IMR-90 (cell line): ENCODE results near the gene SLC28A3. TPM values are rescaled to one million over a fixed set of nuclear protein-coding genes. Genes with fewer than 3 reads are reported as not detected.

Experiments used
- ATAC-seq: fragments of 200-7000 bp; cut with Tn5 transposase; 2 replicates; pipeline ENCODE4 v1.9.1; 2020; ENCODE audit warnings: low read depth, mild to moderate bottlenecking, moderate library complexity
- BruUV-seq: library from RNA; stranded (reverse); fragments of 400-500 nt; replicated peaks from 2 replicates; lab custom pipeline; 2021; lab: Mats Ljungman, UMichigan
- CTCF ChIA-PET: fragments of 300-600 bp; formaldehyde crosslinking; extraction: SDS; loops from one replicate; lab custom pipeline; 2021; ENCODE audit warnings: antibody characterized with exemption; lab: Yijun Ruan, JAX
- POLR2A ChIA-PET: fragments of 300-600 bp; sonication (Branson Sonifier 250); formaldehyde crosslinking; loops from one replicate; lab custom pipeline; 2022; ENCODE audit warnings: antibody characterized with exemption; ENCODE audit not compliant: unreplicated experiment; lab: Charles Lee
- DNase-seq: peaks from one replicate; pipeline ENCODE4 v3.0.0; 2013
- H2AFZ ChIP-seq: replicated peaks from 2 replicates; pipeline ENCODE3; 2013; ENCODE audit warnings: low read length, mild to moderate bottlenecking; ENCODE audit not compliant: poor library complexity
- H2AK5ac ChIP-seq: 2 replicates; pipeline ENCODE4 v1.6.1; 2013; ENCODE audit warnings: low read depth, low read length, inconsistent platforms
- H2AK9ac ChIP-seq: replicated peaks from 2 replicates; pipeline ENCODE3; 2013; ENCODE audit warnings: mild to moderate bottlenecking, low read depth, low read length, moderate library complexity; ENCODE audit not compliant: poor library complexity
- H2BK120ac ChIP-seq: 2 replicates; pipeline ENCODE4 v1.6.1; 2013; ENCODE audit warnings: low read depth, low read length, inconsistent platforms
- H2BK15ac ChIP-seq: 3 replicates; pipeline ENCODE4 v1.6.1; 2013; ENCODE audit warnings: low read depth, low read length, inconsistent platforms
- H2BK20ac ChIP-seq: 2 replicates; pipeline ENCODE4 v1.6.1; 2013; ENCODE audit warnings: low read depth, mild to moderate bottlenecking, inconsistent platforms, low read length, moderate library complexity
- H2BK5ac ChIP-seq: 2 replicates; pipeline ENCODE4 v1.6.1; 2013; ENCODE audit warnings: mild to moderate bottlenecking, low read depth, low read length, inconsistent platforms; ENCODE audit not compliant: poor library complexity, severe bottlenecking
- H3K14ac ChIP-seq: replicated peaks from 2 replicates; pipeline ENCODE4 v1.6.1; 2013; ENCODE audit warnings: low read depth, low read length, inconsistent platforms
- H3K18ac ChIP-seq: 2 replicates; pipeline ENCODE4 v1.6.1; 2013; ENCODE audit warnings: low read depth, low read length, control low read depth
- H3K23ac ChIP-seq: 2 replicates; pipeline ENCODE4 v1.6.1; 2013; ENCODE audit warnings: low read depth, low read length, inconsistent platforms
- H3K27ac ChIP-seq: 2 replicates; pipeline ENCODE4 v1.5.1; 2013; ENCODE audit warnings: mild to moderate bottlenecking, control low read depth, low read length; ENCODE audit not compliant: insufficient read depth
- H3K27me3 ChIP-seq: 2 replicates; pipeline ENCODE4 v1.6.1; 2013; ENCODE audit warnings: low read length; ENCODE audit not compliant: control insufficient read depth, insufficient read depth
- H3K36me3 ChIP-seq: 2 replicates; pipeline ENCODE4 v1.6.1; 2013; ENCODE audit warnings: low read length, mixed read lengths; ENCODE audit not compliant: control insufficient read depth, insufficient read depth
- H3K4ac ChIP-seq: 2 replicates; pipeline ENCODE4 v1.6.1; 2013; ENCODE audit warnings: low read depth, low read length, inconsistent platforms
- H3K4me1 ChIP-seq: 2 replicates; pipeline ENCODE4 v1.6.1; 2013; ENCODE audit warnings: low read length, mixed read lengths; ENCODE audit not compliant: control insufficient read depth, insufficient read depth
- H3K4me2 ChIP-seq: 2 replicates; pipeline ENCODE4 v1.6.1; 2013; ENCODE audit warnings: low read depth, mild to moderate bottlenecking, control low read depth, low read length, moderate library complexity
- H3K4me3 ChIP-seq: 2 replicates; pipeline ENCODE4 v1.5.1; 2013; ENCODE audit warnings: low read depth, mild to moderate bottlenecking, control low read depth, low read length, moderate library complexity; ENCODE audit not compliant: insufficient read depth
- H3K56ac ChIP-seq: 2 replicates; pipeline ENCODE4 v1.6.1; 2013; ENCODE audit warnings: low read length, inconsistent platforms; ENCODE audit not compliant: insufficient read depth; ENCODE audit errors: extremely low read depth
- H3K79me1 ChIP-seq, 2 experiments: 2 replicates each; pipeline ENCODE4 v1.6.1; 2013; ENCODE audit warnings: low read length in 2 of 2, inconsistent platforms in 1 of 2, low read depth in 1 of 2
- H3K9ac ChIP-seq: 2 replicates; pipeline ENCODE4 v1.6.1; 2013; ENCODE audit warnings: low read depth, low read length, control low read depth
- H3K9me1 ChIP-seq: 2 replicates; pipeline ENCODE4 v1.6.1; 2013; ENCODE audit warnings: low read length, inconsistent platforms; ENCODE audit not compliant: insufficient read depth
- H3K9me3 ChIP-seq: 2 replicates; pipeline ENCODE4 v1.6.1; 2013; ENCODE audit warnings: low read length; ENCODE audit not compliant: control insufficient read depth, insufficient read depth
- H4K20me1 ChIP-seq: 2 replicates; pipeline ENCODE4 v1.6.1; 2013; ENCODE audit warnings: low read length, inconsistent platforms; ENCODE audit not compliant: insufficient read depth
- H4K5ac ChIP-seq: 2 replicates; pipeline ENCODE4 v1.6.1; 2013; ENCODE audit warnings: mild to moderate bottlenecking, low read depth, low read length, control low read depth
- H4K8ac ChIP-seq, 2 experiments: 2 replicates each; pipeline ENCODE4 v1.6.1; 2013; ENCODE audit warnings: low read depth in 2 of 2, low read length in 2 of 2, control low read depth in 1 of 2, inconsistent platforms in 1 of 2
- H4K91ac ChIP-seq: 2 replicates; pipeline ENCODE4 v1.6.1; 2013; ENCODE audit warnings: low read depth, low read length, inconsistent platforms; ENCODE audit not compliant: insufficient read depth
- ELK1 ChIP-seq: fragments of 150-350 bp; IDR thresholded peaks from 2 replicates; pipeline ENCODE4 v1.6.1; 2016; ENCODE audit warnings: low read depth, mild to moderate bottlenecking, low read length, moderate library complexity, borderline replicate concordance
- FOS ChIP-seq: fragments of 150-350 bp; IDR thresholded peaks from 2 replicates; pipeline ENCODE4 v1.6.1; 2016; ENCODE audit warnings: low read depth, low read length
- MAFK ChIP-seq: IDR thresholded peaks from 2 replicates; pipeline ENCODE4 v1.6.1; 2012; ENCODE audit warnings: low read depth, low read length, improper control_type of control experiment
- RFX5 ChIP-seq: IDR thresholded peaks from 2 replicates; pipeline ENCODE4 v1.8.0; 2012; ENCODE audit warnings: low read depth, mild to moderate bottlenecking, low read length, moderate library complexity
- WGBS, 2 experiments: methylation state at CpG; one replicate each; pipeline versions ENCODE4 v1.1.5 to v1.1.7; 2013; ENCODE audit warnings: missing lambda C conversion rate in 2 of 2; ENCODE audit not compliant: insufficient read length in 1 of 2; ENCODE audit errors: extremely low coverage in 2 of 2; 5-methylcytosine and 5-hydroxymethylcytosine counted together
- dilution Hi-C: fragments of 300-500 bp; cut with HindIII; formaldehyde crosslinking; loops from one replicate; pipeline ENCODE4 v1.14.3; 2018; ENCODE audit warnings: low sequenced_read_pairs; ENCODE audit not compliant: unreplicated experiment
- in situ Hi-C: fragments of 300-500 bp; cut with MboI; formaldehyde crosslinking; loops from 3 replicates; pipeline ENCODE4 v1.14.3; 2019; ENCODE audit warnings: low sequenced_read_pairs, inconsistent platforms, mixed read lengths
- intact Hi-C: fragments of 100-400 bp; cut with micrococcal nuclease; formaldehyde crosslinking; loops from 2 replicates; pipeline ENCODE4 v1.10.0; 2022
- polyA plus RNA-seq, 3 experiments: library from polyadenylated mRNA; depleted of rRNA; stranded (reverse); fragments of >200 nt; gene quantifications; 2 replicates each; pipeline ENCODE4 v1.2.3, GENCODE V29; 2012; ENCODE audit warnings: low replicate concordance in 1 of 3
- total RNA-seq: library from RNA; depleted of rRNA; stranded (reverse); fragments of >200 nt; gene quantifications from 2 replicates; pipeline ENCODE4 v1.2.3, GENCODE V29; 2012

SLC28A3 gene
- total and polyA plus RNA-seq, 2 of the 4 experiments (the other 2 are of a cell fraction): 1.1 to 2.2 TPM

- DNase-seq (no peak), ATAC-seq (no peak)
- Histone ChIP-seq H3K18ac (no peak overlapping the region), H2BK15ac (no peak overlapping the region), H3K14ac (no peak overlapping the region), H4K8ac (no peak overlapping the region), H3K36me3 (no peaks in the 10 kb centered on the region), H3K9me3 (no peaks in the 10 kb centered on the region), H3K27ac (no peak overlapping the region), H2BK120ac (no peak overlapping the region), H3K56ac (no peak overlapping the region), H3K4me3 (no peak overlapping the region), H4K20me1 (no peaks in the 10 kb centered on the region), H3K4me1 (no peaks in the 10 kb centered on the region), H3K79me1 (no peaks in the 10 kb centered on the region), H4K5ac (no peak overlapping the region), H2BK5ac (no peak overlapping the region), H3K4me2 (no peak overlapping the region), H3K23ac (no peak overlapping the region), H2AFZ (no peak overlapping the region), H2AK5ac (no peak overlapping the region), H2AK9ac (no peak overlapping the region), H3K4ac (no peak overlapping the region), H3K27me3 (no peaks in the 10 kb centered on the region; the same call in 1 of the 2 replicates), H2BK20ac (no peak overlapping the region), H3K9me1 (no peaks in the 10 kb centered on the region), H3K9ac (no peak overlapping the region), H4K91ac (no peak overlapping the region)
- no CpG with 5 or more reads among the region's 8 CpGs for WGBS, 2 experiments
- in situ Hi-C loops: no loop called here
- TF ChIP-seq FOS (no peak), ELK1 (no peak), RFX5 (no peak), MAFK (no peak)
- POLR2A ChIA-PET: no interaction called here
- intact Hi-C loops: no loop called here
- BruUV-seq: no TSS peak
- dilution Hi-C loops: no loop called here
- CTCF ChIA-PET: no interaction called here
These were observed 3.3 kb downstream of the SLC28A3 start for GRCh38 chr9:84337252-84337651.
